Limb (tissue), 2 donors: ENCODE results near the gene EGR4.

Experiments
- DNase-seq, 2 donors: peaks; one replicate each; pipeline ENCODE4 v3.0.0-alpha.2; 2016; ENCODE audit errors: extremely low spot score in 2 of 2

EGR4 gene

GRCh38 chr2:73290049-73290839 lies 3.1 kb downstream of the EGR4 start:
- no peak for DNase-seq

GRCh38 chr2:73289304-73289703 lies 4.0 kb downstream of the EGR4 start:
- DNase-seq, result no peak

- no peak for DNase-seq
These were observed 7.2 kb downstream of the EGR4 start for GRCh38 chr2:73286134-73286655.

- no peak for DNase-seq
These were observed 8.1 kb downstream of the EGR4 start for GRCh38 chr2:73285159-73285739.

- peak in 1 of 2 donors; percentile 68 for DNase-seq
These were observed 8.8 kb downstream of the EGR4 start, which contains the start of gene FBXO41 for GRCh38 chr2:73284296-73285158. Gene FBXO41, minus strand, starts transcription at chr2:73284478. Its CDS starts 14,848 bp downstream, at chr2:73269630.

GRCh38 chr2:73283545-73284295 lies 9.6 kb downstream of the EGR4 start:
- DNase-seq, result no peak

GRCh38 chr2:73282924-73283544 lies 10.3 kb downstream of the EGR4 start:
- no peak for DNase-seq

GRCh38 chr2:73281244-73281643 lies 12.1 kb downstream of the EGR4 start:
- DNase-seq, result no peak

GRCh38 chr2:73279852-73280251 lies 13.5 kb downstream of the EGR4 start:
- DNase-seq, result no peak

- no peak for DNase-seq
These were observed 21.1 kb downstream of the EGR4 start for GRCh38 chr2:73272270-73272669.

- no peak for DNase-seq
These were observed 23.5 kb downstream of the EGR4 start for GRCh38 chr2:73269686-73270465.

- peak in 1 of 2 donors; percentile 55 for DNase-seq
These were observed 24.3 kb downstream of the EGR4 start for GRCh38 chr2:73268830-73269685.

- DNase-seq, result no peak
These were observed 24.9 kb downstream of the EGR4 start for GRCh38 chr2:73268366-73268829.

GRCh38 chr2:73267008-73267407 lies 26.3 kb downstream of the EGR4 start:
- DNase-seq, result no peak

- DNase-seq, result no peak
These were observed 27.1 kb downstream of the EGR4 start for GRCh38 chr2:73266061-73266901.

GRCh38 chr2:73265298-73266060 lies 27.9 kb downstream of the EGR4 start:
- no peak for DNase-seq

- DNase-seq, result no peak
These were observed 28.6 kb downstream of the EGR4 start for GRCh38 chr2:73264783-73265182.
